DMS53 (cell line): ENCODE results near the gene ACTR5.
"Not testable (repeated sequence)": the region's sequence is repeated elsewhere in the genome, so short reads cannot be mapped to it uniquely, and the experiment has no call there.

Source experiments
- DNase-seq: peaks from one replicate; lab custom pipeline; 2025; lab: John Stamatoyannopoulos, UW

Gene ACTR5

DNA sequence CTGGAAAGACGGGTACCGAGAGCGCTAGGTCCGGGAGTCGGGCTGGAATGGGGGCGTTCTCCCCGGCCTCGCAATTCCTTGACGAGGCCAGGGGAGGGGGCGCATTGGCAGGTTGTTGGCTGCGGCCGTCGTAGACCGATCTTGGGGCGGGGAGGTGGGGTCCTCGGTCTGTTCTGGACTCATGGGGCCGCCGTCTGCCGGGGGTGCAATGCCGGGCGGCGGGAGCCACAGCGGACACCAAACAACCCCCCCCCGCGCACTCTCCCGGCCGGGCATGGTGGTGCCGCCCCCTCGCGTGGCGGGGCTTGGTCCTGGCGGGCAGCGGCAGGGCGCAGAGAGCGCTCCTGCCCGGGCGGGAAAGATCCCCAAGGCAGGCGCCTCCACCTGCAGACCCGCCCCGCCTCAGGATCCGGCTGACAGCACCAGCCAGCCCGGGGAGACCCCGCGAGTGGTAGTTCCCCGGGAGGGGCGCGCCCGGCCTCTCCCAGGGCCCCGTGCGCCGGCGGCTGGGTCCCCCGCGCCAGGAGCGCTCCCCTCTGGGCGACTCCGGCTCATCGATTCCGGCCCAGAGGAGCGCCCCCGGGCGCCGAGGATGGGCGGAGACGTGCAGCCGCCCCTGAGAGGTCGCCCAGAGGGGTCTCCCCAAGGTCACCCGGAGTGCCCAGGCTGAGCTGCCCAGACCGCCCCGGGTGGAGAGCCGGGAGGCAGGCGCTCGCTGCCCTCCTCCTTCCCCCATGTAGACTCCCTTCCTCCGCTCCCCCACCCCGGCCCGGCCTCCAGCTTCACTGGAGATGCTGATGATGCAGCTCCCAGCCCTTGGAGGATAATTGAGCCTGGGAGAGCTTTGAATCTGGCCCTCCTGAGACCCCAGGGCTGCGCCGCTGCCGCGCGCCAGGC, 57.9 kb downstream of the ACTR5 start:
- DNase-seq, result no peak

GRCh38 chr20:38806855-38807655, 58.8 kb downstream of the ACTR5 start:
- no peak for DNase-seq

DNA sequence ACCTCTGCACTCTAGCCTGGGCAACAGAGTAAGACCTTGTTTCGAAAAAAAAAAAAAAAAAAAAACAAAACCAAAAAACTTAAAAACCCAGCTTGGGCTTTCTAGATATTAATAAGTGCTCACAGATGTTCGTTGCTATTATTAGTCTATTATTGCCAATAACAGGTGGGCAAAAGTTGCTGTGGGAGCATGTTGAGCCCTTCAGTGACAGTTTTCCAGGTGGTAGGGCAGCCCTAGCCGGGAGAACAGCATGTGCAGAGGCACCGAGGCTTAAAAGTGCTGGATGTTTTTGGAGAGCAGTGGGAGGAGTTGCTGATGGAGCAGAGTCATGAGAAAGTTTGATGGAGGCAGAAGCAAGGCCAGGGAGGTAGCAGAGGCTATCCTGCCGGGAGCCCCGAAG, 61.7 kb downstream of the ACTR5 start:
- DNase-seq, result no peak

GRCh38 chr20:38810926-38811630, 62.8 kb downstream of the ACTR5 start:
- DNase-seq, result no peak

DNA sequence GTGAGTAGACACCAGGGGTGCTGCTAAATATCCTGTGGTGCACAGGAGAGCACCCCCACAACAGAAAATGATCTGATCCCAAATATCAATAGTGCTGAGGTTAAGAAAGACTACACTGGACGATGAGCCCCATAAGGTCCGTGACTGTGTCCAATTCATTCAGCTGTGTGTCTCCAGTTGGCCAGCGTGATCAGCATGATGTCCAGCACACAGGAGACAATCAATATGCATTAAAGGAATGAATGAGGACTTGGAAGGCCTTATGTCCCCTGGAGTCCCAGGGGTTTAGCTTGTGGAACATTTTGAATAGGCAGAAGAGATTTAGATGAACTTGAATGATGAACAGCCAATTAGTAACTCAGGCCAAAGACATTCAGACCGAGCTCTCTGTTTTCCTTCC, 63.5 kb downstream of the ACTR5 start:
- no peak for DNase-seq

- DNase-seq, result no peak
Observed at GRCh38 chr20:38812182-38812581, 63.9 kb downstream of the ACTR5 start.

GRCh38 chr20:38812709-38813573, 64.7 kb downstream of the ACTR5 start:
- DNase-seq, result no peak

GRCh38 chr20:38813574-38813962, 65.3 kb downstream of the ACTR5 start:
- not testable (repeated sequence) for DNase-seq

- no peak for DNase-seq
Observed at GRCh38 chr20:38815446-38815845, 67.2 kb downstream of the ACTR5 start.

DNA sequence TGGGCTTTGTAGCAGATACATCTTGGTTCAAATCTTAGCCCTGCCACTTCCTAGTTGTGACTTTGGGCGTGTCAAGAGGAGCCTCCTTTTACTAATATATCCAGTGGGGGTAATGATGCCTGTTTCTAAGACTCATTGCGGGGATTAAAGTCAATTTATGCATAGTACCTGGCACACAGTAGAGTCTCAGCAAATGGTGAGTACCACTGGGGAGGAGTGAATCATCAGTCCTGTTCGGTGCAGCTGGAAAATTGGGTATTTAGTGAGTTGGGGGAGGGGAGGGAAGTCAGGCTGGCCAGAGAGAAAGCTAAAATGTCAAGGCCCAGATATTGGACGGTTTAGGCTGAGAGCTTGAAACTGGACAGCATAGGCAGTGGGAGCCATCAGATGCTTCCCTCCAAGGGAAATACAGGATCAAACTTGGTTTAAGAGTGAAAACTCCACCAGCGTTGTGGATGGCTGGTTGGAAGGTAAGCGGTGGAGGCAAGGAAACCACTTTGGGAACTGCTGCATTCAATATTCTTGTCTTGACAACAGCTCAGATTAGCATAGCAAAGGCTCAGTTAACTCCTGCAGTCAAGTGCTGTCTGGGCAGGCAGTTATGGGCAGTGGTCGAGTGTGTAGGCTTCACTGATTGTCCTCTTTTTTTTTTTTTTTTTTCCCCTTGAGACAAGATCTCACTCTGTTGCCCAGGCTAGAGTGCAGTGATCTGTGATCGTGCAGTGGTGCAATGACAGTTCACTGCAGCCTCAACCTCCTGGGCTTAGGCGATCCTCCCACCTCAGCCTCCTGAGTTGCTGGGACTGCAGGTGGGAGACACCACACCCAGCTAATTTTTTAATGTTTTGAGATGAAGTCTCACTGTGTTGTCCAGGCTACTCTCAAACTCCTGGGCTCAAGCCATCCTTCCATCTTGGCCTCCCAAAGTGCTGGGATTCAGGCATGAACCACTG, 70.1 kb downstream of the ACTR5 start:
- no peak for DNase-seq
